Activated T-helper 1 cell treated with Interleukin-2 at 50 U/mL for 16 hours (primary cell): ENCODE results near the gene RMC1.
"Not testable (repeated sequence)": the region's sequence is repeated elsewhere in the genome, so short reads cannot be mapped to it uniquely, and the experiment has no call there.

ENCODE experiments used
- DNase-seq: peaks from one replicate; pipeline ENCODE4 v3.0.0-alpha.2; 2020; ENCODE audit warnings: low read depth

Gene RMC1

DNA sequence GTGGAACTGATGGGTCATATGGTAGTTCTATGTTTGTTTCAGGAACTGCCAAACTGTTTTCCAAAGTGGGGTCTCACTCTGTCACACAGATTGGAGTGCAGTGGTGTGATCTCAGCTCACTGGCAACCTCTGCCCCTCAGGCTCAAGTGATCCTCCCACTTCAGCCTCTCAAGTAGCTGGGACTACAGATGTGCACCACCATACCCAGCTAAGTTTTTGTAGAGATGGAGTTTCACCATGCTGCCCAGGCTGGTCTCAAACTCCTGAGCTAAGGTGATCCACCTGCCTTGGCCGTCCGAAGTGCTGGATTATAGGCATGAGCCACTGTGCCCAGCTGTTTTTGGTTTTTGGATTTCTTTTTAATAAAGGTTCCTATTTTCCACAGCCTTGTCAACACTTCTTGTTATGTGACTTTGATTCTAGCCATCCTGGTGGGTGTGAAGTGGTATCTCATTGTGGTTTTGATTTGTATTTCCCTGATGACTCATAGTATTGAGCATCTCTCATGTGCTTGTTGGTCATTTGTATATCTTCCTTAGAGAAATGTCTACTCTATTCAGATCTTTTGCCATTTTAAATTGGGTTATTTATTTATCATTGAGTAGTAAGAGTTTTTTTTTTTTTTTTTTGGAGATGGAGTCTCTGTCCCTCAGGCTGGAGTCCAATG lies 60.2 kb downstream of the RMC1 start:
- DNase-seq, result no peak

DNA sequence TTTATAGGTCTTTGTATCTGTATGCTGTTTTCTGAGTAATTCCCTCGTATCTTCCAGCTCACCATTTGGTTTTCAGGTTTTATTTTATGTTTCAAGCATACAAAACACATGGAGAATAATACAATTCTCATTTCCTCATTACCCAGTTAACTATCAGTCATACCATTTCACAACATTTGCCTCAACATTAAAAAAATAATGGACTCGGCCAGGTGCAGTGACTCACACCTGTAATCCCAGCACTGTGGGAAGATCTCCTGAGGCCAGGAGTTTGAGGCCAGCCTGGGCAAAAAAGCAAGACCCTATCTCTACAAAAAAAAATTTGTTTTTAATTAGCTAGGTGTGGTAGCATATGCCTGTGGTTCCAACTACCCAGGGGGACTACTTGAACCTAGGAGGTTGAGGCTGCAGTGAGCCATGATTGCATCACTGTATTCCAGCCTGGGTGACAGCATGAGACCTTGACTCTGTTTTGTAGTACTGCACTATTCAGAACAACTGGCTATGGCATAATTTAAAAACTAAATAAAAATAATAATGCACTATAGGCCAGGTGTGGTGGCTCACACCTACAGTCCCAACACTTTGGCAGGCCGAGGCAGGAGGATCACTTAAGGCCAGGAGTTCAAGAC lies 62.7 kb downstream of the RMC1 start:
- no peak for DNase-seq

DNA sequence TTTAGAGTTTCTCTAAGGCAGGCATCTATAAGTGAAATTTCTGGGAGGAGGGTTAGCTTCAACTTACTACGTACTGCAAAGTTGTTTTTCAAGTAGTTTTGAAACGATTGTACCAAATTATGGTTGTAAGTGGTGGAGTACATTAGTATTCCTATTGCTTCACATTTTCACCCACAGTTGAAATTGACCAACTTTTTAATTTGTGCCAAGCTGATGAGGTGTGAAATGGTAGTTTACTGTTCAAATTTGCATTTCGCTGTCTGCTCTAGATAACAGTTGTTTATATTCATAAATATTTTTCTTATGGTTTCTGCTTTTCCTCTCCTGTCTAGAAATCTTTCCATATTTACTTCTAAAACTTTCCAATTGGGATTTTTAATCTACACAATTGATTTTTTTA lies 64.4 kb downstream of the RMC1 start:
- no peak for DNase-seq

DNA sequence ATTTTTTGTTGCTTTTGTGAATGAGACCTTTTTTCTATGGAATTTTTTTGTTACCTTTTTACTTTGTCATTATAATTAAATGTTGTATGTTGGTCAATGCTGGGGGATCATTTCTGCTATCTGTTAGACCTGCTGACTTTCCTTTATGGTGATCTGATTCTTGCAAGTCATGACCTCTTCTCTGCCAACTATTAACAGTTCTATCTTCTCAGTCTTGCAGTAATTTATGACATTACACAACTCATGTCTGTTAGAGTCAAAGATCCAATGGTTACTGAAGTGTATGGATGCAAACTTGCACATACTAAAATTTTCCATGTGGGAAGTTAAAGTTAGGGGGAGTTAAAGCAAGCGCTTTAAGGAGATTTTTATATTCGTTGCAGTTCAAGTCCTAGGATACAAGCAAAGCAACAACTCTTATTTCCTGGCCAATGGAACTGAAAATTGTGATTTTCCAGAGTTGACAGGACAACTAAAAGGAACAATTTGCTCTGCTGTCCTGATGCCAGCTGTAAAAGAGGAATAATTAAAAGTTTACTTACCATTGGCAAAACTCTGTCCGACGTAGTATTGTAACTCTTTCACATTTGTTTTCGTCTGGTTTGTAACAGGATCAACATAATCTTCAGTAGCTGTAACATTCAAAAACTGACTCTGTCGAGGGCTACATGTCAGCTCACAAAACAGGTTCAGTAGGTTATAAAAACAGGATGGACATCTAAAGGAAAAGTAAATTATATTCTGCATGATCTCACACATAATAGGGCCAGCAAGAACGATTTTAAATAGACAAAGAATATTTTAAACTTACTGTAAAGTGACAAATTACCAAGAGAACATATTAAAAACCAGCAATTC lies 65.2 kb downstream of the RMC1 start:
- DNase-seq, result no peak

DNA sequence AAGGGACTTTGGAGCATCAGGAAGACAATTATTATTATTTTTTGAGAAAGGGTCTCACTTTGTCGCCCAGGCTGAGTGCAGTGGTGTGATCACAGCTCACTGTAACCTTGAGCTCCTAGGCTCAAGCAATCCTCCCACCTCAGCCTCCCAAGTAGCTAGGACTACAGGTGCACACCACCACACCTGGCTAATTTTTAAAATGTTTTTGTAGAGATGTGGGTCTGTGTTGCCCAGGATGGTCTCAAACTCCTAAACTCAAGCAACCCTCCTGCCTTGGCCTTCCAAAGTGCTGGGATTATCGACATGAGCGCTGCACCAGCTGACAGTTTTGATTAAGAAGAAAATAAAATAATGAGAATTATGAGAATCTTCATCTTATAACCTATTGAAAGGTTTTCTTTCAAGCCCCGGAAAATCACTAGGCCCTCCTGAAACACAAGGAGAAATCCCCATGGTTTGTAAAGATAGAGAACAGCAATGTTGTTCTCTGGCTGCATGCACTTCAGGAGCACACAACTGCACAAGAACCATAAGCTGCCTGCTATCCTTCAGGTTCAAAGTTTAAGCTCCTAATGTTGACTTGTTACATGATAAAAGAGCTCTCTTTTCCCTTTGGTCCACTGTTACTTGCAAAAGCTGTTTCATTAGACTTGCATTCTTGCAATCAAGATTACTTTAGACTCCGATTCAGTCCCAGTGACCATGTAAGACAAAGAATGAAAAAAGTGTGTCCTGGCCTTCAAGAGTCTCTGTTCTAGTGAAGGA lies 66.2 kb downstream of the RMC1 start:
- no peak for DNase-seq

DNA sequence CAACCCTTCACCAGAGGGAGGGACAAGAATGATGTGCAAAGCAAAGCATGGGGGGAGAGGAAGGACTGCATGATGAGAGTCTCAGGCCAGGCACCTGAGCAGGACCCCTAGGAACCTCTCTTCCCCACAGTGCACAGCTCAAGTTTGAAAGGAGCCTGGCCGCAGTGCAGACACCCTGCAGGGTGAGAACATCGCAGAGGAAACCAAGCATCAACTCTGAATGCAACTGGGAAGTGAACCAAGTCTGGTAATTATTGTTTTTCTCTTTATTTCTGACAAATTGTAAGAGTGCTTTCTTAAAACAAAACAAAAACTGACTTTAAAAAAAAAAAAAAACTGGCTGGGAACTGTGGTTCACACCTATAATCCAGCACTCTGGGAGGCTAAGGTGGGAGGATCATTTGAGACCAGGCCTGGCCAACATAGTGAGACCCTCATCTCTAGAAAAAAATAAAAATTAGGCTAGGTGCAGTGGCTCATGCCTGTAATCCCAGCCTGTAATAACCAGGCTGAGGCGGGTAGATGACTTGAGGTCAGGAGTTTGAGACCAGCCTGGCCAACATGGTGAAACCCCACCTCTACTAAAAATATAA lies 67.7 kb downstream of the RMC1 start:
- DNase-seq, result no peak

DNA sequence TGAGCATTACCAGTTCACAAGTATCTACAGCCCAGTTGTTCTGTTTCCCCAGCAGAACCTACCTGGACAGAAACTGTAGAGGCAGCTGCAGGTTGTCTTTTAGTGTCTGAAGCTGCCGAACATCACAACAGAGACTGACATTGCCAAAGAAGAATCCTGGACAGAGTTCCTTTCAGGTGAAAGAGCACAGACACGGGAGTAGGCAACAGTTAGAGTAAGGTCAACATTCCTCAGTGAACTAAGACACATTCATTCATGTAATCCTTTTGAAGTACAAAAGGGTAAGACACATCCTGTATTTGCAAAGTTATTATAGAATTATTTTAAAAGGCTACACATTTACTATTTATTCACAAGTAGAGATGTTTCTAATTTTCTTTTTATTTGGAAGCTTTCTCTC lies 68.7 kb downstream of the RMC1 start:
- no peak for DNase-seq

DNA sequence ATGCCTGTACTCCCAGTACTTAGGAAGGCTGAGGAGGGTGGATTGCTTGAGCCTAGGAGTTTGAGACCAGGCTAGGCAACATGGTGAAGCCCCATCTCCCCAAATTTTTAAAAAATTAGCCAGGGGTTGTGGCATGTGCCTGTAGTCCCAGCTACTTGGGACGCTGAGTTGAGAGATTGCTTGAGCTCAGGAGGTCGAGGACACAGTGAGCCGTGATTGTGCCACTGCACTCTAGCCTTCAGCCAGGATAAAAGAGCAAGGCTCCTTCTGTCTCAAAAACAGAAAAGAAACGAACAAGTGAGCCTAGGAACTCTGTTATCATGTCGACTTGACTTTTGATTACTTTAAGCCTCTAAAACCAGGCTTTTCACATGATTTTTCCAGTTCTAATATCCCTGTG lies 69.3 kb downstream of the RMC1 start:
- DNase-seq, result no peak

DNA sequence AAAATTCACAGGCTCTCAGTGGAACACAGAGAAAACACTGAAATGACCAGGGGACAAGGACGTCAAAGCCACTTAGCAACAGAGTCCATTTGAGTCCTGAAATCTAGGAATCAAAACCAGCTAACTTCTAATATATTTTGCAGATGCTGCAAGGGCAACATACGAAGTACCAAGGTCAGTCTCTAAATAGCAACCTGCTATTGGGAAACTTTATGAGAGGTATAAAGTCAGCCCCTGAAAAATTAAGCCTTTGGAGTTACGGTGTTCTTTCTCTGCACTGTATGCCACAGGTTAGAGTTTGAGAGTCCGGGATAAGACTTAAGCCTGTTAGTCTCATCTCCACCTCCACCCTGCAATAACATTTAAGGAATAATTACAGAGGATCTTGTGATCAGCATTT lies 69.7 kb downstream of the RMC1 start:
- DNase-seq, result no peak

DNA sequence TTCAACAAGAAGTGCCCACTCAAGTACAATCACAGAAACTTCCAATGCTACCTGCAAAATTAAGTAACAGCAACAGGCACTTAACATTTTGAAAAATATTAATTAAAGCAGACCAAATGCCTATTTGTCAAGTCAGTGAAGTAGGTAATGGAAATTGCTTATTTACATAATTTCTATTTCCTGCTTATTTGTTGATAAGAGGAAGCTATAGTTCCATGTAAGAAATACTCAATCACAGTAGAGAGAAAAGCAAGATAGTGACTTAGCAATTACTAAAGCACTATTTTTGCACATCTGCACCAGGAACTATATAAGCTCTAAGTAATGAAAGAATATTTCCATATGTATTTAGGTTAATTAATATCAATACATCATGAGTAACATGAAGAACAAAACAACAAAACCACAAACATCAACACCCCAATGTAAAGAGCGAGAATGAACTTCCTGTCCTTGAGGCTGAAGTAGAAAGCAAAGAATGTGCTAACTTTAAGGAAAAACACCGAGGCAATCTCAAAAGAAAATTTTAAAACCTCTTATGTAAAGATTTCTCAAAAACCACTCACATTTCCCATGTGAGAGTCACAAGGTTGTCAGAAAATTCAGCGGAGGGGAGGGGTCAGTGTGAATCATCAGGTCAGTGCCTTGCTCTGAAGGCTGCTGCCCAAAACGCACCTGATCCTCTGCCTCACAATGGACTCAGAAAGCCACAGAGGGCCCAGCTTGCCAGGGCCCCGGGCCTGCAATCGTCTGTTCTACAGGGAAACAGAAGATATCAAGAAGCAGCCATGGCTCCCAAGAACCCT lies 70.5 kb downstream of the RMC1 start:
- DNase-seq, result no peak

DNA sequence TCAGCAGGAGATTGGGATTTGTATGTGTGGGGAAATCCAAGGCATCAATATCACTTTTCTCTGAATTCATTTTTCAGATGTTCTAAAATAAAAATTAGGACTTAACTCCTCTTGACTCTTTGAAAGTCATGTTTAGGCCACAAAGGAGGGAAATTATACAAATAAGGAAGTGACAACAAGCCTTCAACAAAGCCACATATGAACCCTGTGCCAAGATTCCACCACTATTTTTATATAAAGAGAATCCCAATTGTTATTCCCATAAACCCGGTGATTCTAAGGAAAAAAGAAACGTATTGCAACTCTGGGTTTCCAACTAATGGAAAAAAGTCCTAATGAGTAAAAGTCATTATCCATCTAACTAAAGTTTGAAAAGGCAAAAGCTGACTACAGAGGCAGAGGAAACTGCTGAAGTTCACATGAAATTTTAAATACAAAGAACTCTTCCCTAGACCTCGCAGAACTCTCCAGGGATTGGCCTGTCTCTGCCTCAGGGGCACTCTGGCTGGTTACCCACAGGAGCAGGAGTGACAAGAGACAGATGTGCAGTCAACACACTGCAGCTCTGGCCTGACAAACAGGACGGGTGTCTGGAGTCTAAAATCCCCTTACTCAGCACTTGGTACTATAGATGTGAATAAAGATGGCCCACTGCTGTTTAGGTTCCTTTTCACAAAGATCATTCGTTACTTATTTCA lies 71.4 kb downstream of the RMC1 start:
- DNase-seq, result no peak

DNA sequence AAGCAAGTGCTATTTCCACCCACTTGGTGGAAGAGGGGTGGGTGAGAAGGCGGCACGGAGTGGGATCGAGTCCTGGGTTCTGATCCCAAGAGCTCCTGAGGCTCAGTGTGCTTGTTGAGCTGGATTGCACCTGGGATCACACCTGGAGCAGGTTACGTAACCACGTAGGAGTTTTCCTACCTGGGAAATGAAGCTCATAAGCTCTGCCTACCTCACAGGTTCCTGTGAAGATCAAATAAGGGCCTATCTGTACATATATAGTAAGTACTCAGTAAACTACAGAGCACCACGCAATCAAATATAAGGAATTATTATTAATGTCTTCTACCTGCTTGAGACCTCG lies 72.0 kb downstream of the RMC1 start:
- DNase-seq, result no peak

DNA sequence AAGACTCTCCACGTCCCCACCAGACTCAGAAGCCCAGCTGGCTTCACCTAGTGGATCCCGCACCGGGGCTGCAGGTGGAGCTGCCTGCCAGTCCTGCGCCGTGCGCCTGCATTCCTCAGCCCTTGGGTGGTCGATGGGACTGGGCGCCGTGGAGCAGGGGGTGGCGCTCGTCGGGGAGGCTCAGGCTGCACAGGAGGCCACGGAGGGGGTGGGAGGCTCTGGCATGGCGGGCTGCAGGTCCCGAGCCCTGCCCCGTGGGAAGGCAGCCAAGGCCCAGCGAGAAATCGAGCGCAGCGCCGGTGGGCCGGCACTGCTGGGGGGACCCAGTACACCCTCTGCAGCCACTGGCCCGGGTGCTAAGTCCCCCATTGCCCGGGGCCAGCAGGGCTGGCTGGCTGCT lies 74.2 kb downstream of the RMC1 start:
- not testable (repeated sequence) for DNase-seq

DNA sequence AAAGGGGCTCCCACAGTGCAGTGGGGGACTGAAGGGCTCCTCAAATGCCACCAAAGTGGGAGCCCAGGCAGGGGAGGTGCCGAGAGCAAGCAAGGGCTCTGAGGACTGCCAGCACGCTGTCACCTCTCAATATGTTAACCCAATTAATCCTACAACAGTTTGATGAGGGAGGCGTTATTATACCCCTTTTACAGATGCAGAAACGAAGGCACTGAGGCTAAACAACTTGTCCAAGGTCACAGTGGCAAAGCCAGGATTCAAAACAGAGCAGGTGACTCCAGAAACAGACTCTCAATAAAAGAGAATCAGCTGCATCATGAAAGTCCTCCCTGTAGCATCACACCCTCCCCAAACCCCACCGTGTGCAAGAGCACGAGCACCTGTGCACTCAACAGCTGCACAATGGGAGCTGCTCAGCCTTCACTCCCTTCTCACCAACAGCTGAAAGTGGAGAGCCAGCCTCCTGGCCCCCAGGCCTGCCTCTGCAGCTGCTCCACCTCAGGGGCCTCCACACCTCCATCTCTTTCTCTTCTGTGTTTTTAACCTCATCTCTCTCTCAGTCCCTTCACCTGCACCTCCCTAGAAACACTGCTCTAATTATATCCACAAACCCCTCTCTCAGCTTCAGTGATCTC lies 74.9 kb downstream of the RMC1 start:
- no peak for DNase-seq

DNA sequence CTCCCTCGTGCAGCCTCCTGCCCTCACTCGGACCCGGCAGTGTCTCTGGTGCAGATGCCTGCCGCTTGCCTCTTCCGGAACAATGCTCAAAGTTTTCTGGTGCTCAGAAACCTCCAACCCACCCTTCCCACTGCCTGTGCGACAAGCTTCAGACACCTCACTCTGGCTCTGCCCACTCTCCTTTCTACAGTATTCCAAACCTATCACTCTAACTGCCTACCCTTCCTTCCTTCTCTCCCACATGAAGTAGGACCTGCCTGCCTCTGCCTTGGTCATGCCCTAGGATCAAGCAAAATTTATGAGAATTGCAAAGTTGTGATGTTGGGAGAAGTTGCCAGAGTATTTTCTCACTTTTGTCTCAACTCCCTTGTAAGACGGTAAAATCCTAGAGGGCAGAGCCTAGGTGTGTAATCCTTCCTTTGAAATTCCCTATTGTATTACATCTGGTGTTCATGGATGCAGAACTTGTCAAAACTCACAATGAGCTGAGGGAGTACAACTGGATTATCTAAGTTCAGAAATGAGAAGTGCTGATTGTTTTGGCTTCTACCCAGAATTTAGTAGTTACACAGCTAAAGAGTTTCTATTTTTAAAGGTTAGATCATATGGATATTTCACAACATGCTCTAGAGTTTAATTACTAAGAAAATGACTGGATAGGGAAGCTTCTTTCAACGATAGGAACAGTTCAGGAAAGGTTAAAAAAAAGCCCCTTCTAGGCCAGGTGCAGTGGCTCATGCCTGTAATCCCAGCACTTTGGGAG lies 75.8 kb downstream of the RMC1 start:
- DNase-seq, result no peak

DNA sequence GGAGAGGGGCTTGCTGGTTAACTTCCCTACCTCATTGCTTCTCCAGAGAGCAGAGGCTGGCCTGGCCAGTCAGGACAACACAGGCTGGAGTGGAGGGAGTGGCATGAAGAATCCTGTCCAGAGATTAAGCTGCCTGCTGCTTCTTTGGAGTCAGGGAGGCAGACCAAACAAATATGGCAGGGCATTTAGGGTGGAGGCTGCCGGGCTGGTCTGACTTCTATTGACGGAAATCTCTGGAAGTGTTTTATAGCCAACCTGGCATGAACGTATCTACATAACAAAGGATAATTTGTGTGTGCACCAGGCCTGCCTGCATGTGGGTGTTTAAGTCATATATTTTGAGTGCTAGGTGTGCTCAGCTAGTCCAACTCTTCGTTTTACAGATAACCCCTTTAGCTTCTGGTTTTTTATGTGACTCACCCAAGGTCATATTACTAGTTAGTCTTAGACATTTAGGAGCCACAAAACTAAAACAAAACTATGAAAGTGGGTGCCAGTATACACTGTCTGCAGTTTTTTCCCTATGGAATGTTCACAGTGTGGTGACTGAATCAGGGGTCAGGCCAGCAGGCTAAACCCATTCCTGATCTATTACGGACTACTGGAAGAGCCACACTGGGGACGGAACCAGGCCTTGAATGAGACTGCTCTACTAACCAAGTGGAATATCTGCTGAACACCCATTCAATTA lies 77.5 kb downstream of the RMC1 start:
- no peak for DNase-seq
